K562 (cell line): ENCODE measurements around the gene GRIK3. TPM values are rescaled to one million over a fixed set of nuclear protein-coding genes. Genes with fewer than 3 reads are reported as not detected.

Experiments used
- ATAC-seq: fragments of 200-7000 bp; cut with Tn5 transposase; 3 replicates; pipeline ENCODE4 v1.9.1; 2020; ENCODE audit warnings: moderate library complexity
- BruUV-seq: library from RNA; stranded (reverse); fragments of 400-500 nt; replicated peaks from 2 replicates; lab custom pipeline; 2021; lab: Mats Ljungman, UMichigan
- CTCF ChIA-PET: fragments of 300-600 bp; formaldehyde crosslinking; extraction: SDS; loops from one replicate; lab custom pipeline; 2021; ENCODE audit warnings: low intra/inter-chr PET ratio; lab: Yijun Ruan, JAX
- POLR2A ChIA-PET: fragments of 300-600, 350-650 bp; sonication (Branson Sonifier 250); formaldehyde crosslinking; extraction: SDS; loops from one replicate; lab custom pipeline; 2021; ENCODE audit warnings: antibody characterized with exemption, inconsistent platforms; lab: Yijun Ruan, JAX
- DNase-seq, 4 experiments: peaks; one replicate each; pipeline versions ENCODE4 v3.0.0 to v3.0.0-alpha.2; 2011 to 2018; ENCODE audit warnings: low spot score in 3 of 4, mixed read lengths in 3 of 4; ENCODE audit errors: extremely low read depth in 1 of 4
- FAIRE-seq: peaks from 2 replicates; lab custom pipeline; 2011; peaks lifted over from hg19 to GRCh38; lab: Jason Lieb, UNC
- H2AFZ ChIP-seq: 2 replicates; pipeline ENCODE4 v1.6.0; 2011; ENCODE audit warnings: low read depth, low read length, control low read depth, inconsistent platforms
- H3K27ac ChIP-seq: fragments of 200-600 bp; 3 replicates; pipeline ENCODE4 v1.8.0; 2011; ENCODE audit warnings: low read depth, mild to moderate bottlenecking, control low read depth, inconsistent platforms, low read length, moderate library complexity, mixed read lengths; ENCODE audit errors: extremely low read depth
- H3K27me3 ChIP-seq, 2 experiments: fragments of 300-600 bp in 1 of 2; 2 replicates in 1 of 2; 3 replicates in 1 of 2; pipeline versions ENCODE4 v1.6.0 to v1.8.0; 2011; ENCODE audit warnings: inconsistent platforms in 2 of 2, low read length in 2 of 2, mild to moderate bottlenecking in 1 of 2, mixed read lengths in 1 of 2, moderate library complexity in 1 of 2; ENCODE audit not compliant: control insufficient read depth in 2 of 2, insufficient read depth in 2 of 2
- H3K36me3 ChIP-seq: fragments of 300-600 bp; 3 replicates; pipeline ENCODE4 v1.8.0; 2011; ENCODE audit warnings: mild to moderate bottlenecking, low read length, inconsistent platforms; ENCODE audit not compliant: control insufficient read depth, insufficient read depth
- H3K4me1 ChIP-seq, 2 experiments: fragments of 200-600 bp in 1 of 2; replicated peaks in 1 of 2; 2 replicates in 1 of 2; 3 replicates in 1 of 2; pipeline versions ENCODE4 v1.5.1 to v1.8.0; 2011; ENCODE audit warnings: inconsistent platforms in 2 of 2, low read length in 2 of 2, mild to moderate bottlenecking in 1 of 2, mixed read lengths in 1 of 2, moderate library complexity in 1 of 2; ENCODE audit not compliant: control insufficient read depth in 2 of 2, insufficient read depth in 2 of 2
- H3K4me2 ChIP-seq: 2 replicates; pipeline ENCODE4 v1.6.1; 2011; ENCODE audit warnings: low read length, control low read depth, inconsistent platforms, mixed read lengths; ENCODE audit not compliant: insufficient read depth
- H3K4me3 ChIP-seq: fragments of 200-600 bp; sonication (generic), shearing (Covaris generic); 2 replicates; pipeline ENCODE4 v1.5.1; 2016; ENCODE audit warnings: control low read depth, inconsistent platforms
- H3K79me2 ChIP-seq: fragments of 200-600 bp; 3 replicates; pipeline ENCODE4 v1.8.0; 2011; ENCODE audit warnings: low read length, inconsistent platforms; ENCODE audit not compliant: control insufficient read depth, insufficient read depth
- H3K9ac ChIP-seq, 2 experiments: 2 replicates each; pipeline versions ENCODE4 v1.6.0 to v1.6.1; 2011; ENCODE audit warnings: low read depth in 2 of 2, low read length in 2 of 2, control low read depth in 1 of 2, inconsistent platforms in 1 of 2, mild to moderate bottlenecking in 1 of 2, mixed read lengths in 1 of 2; ENCODE audit not compliant: insufficient read depth in 1 of 2
- H3K9me1 ChIP-seq: one replicate; pipeline ENCODE4 v1.6.0; 2011; ENCODE audit warnings: inconsistent platforms, mild to moderate bottlenecking, low read length, moderate library complexity; ENCODE audit not compliant: control insufficient read depth, insufficient read depth
- H3K9me3 ChIP-seq: replicated peaks from 2 replicates; pipeline ENCODE4 v1.5.1; 2011; ENCODE audit warnings: low read depth, low read length, inconsistent platforms; ENCODE audit not compliant: control insufficient read depth, insufficient read depth
- H4K20me1 ChIP-seq: replicated peaks from 2 replicates; pipeline ENCODE4 v1.6.1; 2011; ENCODE audit warnings: low read length, inconsistent platforms, mixed read lengths; ENCODE audit not compliant: control insufficient read depth, insufficient read depth
- EP400 ChIP-seq: fragments of 450-650 bp; IDR thresholded peaks from 2 replicates; pipeline ENCODE4 v1.6.1; 2017; ENCODE audit warnings: antibody characterized with exemption, mild to moderate bottlenecking, moderate library complexity
- MAZ ChIP-seq, 2 experiments: fragments of 450-650 bp in 1 of 2; sonication (generic) in 1 of 2; formaldehyde crosslinking; IDR thresholded peaks in 1 of 2; conservative IDR thresholded peaks in 1 of 2; 2 replicates each; pipeline versions ENCODE4 v1.4.0 to v1.5.0; 2020; ENCODE audit warnings: mild to moderate bottlenecking in 1 of 2, missing genetic modification reagents in 1 of 2
- MBD2 ChIP-seq: sonication (generic); IDR thresholded peaks from 2 replicates; pipeline ENCODE4 v1.6.1; 2016; ENCODE audit warnings: low read depth, borderline replicate concordance
- POLR2AphosphoS5 ChIP-seq: IDR thresholded peaks from 2 replicates; pipeline ENCODE4 v1.6.1; 2011; ENCODE audit warnings: mild to moderate bottlenecking, low read depth, low read length, moderate library complexity; ENCODE audit not compliant: control insufficient read depth, insufficient read depth
- ZNF146 ChIP-seq: IDR thresholded peaks from one replicate; pipeline ENCODE4 v1.6.1; 2018; ENCODE audit warnings: missing compliant biosample characterization; ENCODE audit not compliant: unreplicated experiment
- ZNF511 ChIP-seq: sonication (generic); formaldehyde crosslinking; IDR thresholded peaks from 2 replicates; pipeline ENCODE4 v1.8.0; 2022; ENCODE audit warnings: mild to moderate bottlenecking, missing genetic modification reagents
- ZNF785 ChIP-seq: fragments of 250-450 bp; sonication (Bioruptor Pico); IDR thresholded peaks from 2 replicates; pipeline ENCODE4 v1.4.0; 2020; ENCODE audit warnings: mild to moderate bottlenecking
- WGBS: fragments of 100-300 bp; shearing (Covaris generic); methylation state at CpG from one replicate; pipeline ENCODE4 v1.1.6; 2016; ENCODE audit warnings: low coverage, mixed read lengths; ENCODE audit not compliant: insufficient coverage; ENCODE audit errors: missing lambda C conversion rate; 5-methylcytosine and 5-hydroxymethylcytosine counted together
- in situ Hi-C: fragments of 300-500 bp; cut with MboI; formaldehyde crosslinking; loops from 4 replicates; pipeline ENCODE4 v1.15.0; 2018; ENCODE audit warnings: inconsistent platforms, mixed read lengths
- intact Hi-C: fragments of 100-400 bp; cut with micrococcal nuclease; formaldehyde crosslinking; loops from 2 replicates; pipeline ENCODE4 v1.14.2; 2022
- polyA plus RNA-seq, 8 experiments: library from polyadenylated mRNA; depleted of rRNA in 4 of 8; stranded (reverse) in 5 of 8; unstranded in 3 of 8; fragments of >200 nt; fragmentation: Nextera tagmentation in 2 of 8; fragmentation: Illumina TruSeq in 1 of 8; extraction: Ambion mirVana in 2 of 8; extraction: Trizol in 1 of 8; gene quantifications; 2 replicates each; pipeline versions ENCODE4 v1.2.1 to v1.2.3, GENCODE V29; 2011 to 2014; ENCODE audit warnings: inconsistent platforms in 1 of 8, missing spikeins in 1 of 8
- total RNA-seq, 7 experiments: library from RNA; depleted of rRNA in 6 of 7; stranded (reverse); fragments of >200 nt in 6 of 7; fragmentation: Illumina TruSeq in 2 of 7; extraction: Trizol in 2 of 7; gene quantifications; 2 replicates each; pipeline versions ENCODE4 v1.2.1 to v1.2.3, GENCODE V29; 2011 to 2021; ENCODE audit warnings: low replicate concordance in 1 of 7
- TF ChIP-seq, protein P1 (sequence below): sonication (generic); formaldehyde crosslinking; IDR thresholded peaks from 2 replicates; pipeline ENCODE4 v1.8.0; 2023; ENCODE audit warnings: missing genetic modification reagents, mild to moderate bottlenecking, borderline replicate concordance
- TF ChIP-seq, protein P2 (sequence below): IDR thresholded peaks from 2 replicates; pipeline ENCODE4 v1.6.1; 2011; ENCODE audit not compliant: insufficient read length; ENCODE audit errors: extremely low read depth

The GRIK3 gene
- total and polyA plus RNA-seq, 9 of the 15 experiments (the other 6 are each of a cell fraction or from before 2014, with no cell fraction given) = not detected

- Histone ChIP-seq H3K36me3 (no peaks in the 10 kb centered on the region), H3K27me3 (peaks cover 4 to 31% of the 10 kb centered on the region in 2 experiments; a peak in 3 of 5 replicates), H3K4me2 (no peak overlapping the region), H3K9me1 (no peaks in the 10 kb centered on the region), H3K9ac (no peak overlapping the region), H2AFZ (no peak overlapping the region), H3K9me3 (no peaks in the 10 kb centered on the region), H3K4me1 (no peaks in the 10 kb centered on the region), H3K79me2 (no peaks in the 10 kb centered on the region), H3K4me3 (no peak overlapping the region), H3K27ac (no peak overlapping the region), H4K20me1 (peaks cover 6% of the 10 kb centered on the region; the same call in 1 of the 2 replicates)
- CTCF ChIA-PET = no interaction called here
- in situ Hi-C loops (no loop called here), intact Hi-C loops (no loop called here)
- TF ChIP-seq, protein P1, sequence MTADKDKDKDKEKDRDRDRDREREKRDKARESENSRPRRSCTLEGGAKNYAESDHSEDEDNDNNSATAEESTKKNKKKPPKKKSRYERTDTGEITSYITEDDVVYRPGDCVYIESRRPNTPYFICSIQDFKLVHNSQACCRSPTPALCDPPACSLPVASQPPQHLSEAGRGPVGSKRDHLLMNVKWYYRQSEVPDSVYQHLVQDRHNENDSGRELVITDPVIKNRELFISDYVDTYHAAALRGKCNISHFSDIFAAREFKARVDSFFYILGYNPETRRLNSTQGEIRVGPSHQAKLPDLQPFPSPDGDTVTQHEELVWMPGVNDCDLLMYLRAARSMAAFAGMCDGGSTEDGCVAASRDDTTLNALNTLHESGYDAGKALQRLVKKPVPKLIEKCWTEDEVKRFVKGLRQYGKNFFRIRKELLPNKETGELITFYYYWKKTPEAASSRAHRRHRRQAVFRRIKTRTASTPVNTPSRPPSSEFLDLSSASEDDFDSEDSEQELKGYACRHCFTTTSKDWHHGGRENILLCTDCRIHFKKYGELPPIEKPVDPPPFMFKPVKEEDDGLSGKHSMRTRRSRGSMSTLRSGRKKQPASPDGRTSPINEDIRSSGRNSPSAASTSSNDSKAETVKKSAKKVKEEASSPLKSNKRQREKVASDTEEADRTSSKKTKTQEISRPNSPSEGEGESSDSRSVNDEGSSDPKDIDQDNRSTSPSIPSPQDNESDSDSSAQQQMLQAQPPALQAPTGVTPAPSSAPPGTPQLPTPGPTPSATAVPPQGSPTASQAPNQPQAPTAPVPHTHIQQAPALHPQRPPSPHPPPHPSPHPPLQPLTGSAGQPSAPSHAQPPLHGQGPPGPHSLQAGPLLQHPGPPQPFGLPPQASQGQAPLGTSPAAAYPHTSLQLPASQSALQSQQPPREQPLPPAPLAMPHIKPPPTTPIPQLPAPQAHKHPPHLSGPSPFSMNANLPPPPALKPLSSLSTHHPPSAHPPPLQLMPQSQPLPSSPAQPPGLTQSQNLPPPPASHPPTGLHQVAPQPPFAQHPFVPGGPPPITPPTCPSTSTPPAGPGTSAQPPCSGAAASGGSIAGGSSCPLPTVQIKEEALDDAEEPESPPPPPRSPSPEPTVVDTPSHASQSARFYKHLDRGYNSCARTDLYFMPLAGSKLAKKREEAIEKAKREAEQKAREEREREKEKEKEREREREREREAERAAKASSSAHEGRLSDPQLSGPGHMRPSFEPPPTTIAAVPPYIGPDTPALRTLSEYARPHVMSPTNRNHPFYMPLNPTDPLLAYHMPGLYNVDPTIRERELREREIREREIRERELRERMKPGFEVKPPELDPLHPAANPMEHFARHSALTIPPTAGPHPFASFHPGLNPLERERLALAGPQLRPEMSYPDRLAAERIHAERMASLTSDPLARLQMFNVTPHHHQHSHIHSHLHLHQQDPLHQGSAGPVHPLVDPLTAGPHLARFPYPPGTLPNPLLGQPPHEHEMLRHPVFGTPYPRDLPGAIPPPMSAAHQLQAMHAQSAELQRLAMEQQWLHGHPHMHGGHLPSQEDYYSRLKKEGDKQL (CRISPR knock-in tag) = no peak
- TF ChIP-seq ZNF146 = no peak
- no peak for TF ChIP-seq MBD2
- no peak for TF ChIP-seq POLR2AphosphoS5
- TF ChIP-seq, protein P2, sequence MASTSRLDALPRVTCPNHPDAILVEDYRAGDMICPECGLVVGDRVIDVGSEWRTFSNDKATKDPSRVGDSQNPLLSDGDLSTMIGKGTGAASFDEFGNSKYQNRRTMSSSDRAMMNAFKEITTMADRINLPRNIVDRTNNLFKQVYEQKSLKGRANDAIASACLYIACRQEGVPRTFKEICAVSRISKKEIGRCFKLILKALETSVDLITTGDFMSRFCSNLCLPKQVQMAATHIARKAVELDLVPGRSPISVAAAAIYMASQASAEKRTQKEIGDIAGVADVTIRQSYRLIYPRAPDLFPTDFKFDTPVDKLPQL = no peak
- TF ChIP-seq EP400 = no peak
- TF ChIP-seq MAZ (CRISPR knock-in tag; conservative IDR thresholded peaks at IDR 0.05 in 1 of 2, IDR thresholded peaks at IDR 0.05 in 1 of 2) = no peak
- TF ChIP-seq ZNF785 = no peak
- no peak for TF ChIP-seq ZNF511 (CRISPR knock-in tag)
- FAIRE-seq (no peak), DNase-seq (no peak), ATAC-seq (no peak)
- 5% methylated on average over 1 of the region's 1 CpG for WGBS
- POLR2A ChIA-PET = interaction anchor here (1.3 kb wide), 1 partner anchor 13 kb away, joined by 6 read pairs; no protein-coding TSS in a partner anchor
- no TSS peak for BruUV-seq
These were observed 157.3 kb downstream of the GRIK3 start for GRCh38 chr1:36876990-36877389.
